GM13977 (cell line): ENCODE results near the gene ARPC1A.
A peak's percentile ranks its signal among the peaks of the same experiment; 100 is the strongest.

Source experiments
- DNase-seq: peaks from one replicate; pipeline ENCODE4 v3.0.0; 2012; ENCODE audit warnings: low spot score
- CTCF ChIP-seq: IDR thresholded peaks from 2 replicates; pipeline ENCODE4 v1.5.1; 2012; ENCODE audit warnings: mild to moderate bottlenecking, control low read depth; ENCODE audit not compliant: insufficient read depth; ENCODE audit errors: extremely low read depth, missing control alignments
- in situ Hi-C: fragments of 300-500 bp; cut with MboI; formaldehyde crosslinking; loops from one replicate; pipeline ENCODE4 v1.12.0; 2022; ENCODE audit warnings: low sequenced_read_pairs, low pct_unique_long_range_greater_than_20kb, mixed read lengths, inconsistent platforms; ENCODE audit not compliant: unreplicated experiment

Gene ARPC1A

GRCh38 chr7:99359465-99360154 lies 33.9 kb downstream of the ARPC1A start:
- TF ChIP-seq CTCF, result no peak
- in situ Hi-C loops, result no loop called here
- no peak for DNase-seq

- DNase-seq, result no peak
- TF ChIP-seq CTCF, result no peak
- in situ Hi-C loops, result no loop called here
Observed at GRCh38 chr7:99362801-99363200, 37.1 kb downstream of the ARPC1A start.

GRCh38 chr7:99363286-99363685 lies 37.6 kb downstream of the ARPC1A start:
- no peak for DNase-seq

DNA sequence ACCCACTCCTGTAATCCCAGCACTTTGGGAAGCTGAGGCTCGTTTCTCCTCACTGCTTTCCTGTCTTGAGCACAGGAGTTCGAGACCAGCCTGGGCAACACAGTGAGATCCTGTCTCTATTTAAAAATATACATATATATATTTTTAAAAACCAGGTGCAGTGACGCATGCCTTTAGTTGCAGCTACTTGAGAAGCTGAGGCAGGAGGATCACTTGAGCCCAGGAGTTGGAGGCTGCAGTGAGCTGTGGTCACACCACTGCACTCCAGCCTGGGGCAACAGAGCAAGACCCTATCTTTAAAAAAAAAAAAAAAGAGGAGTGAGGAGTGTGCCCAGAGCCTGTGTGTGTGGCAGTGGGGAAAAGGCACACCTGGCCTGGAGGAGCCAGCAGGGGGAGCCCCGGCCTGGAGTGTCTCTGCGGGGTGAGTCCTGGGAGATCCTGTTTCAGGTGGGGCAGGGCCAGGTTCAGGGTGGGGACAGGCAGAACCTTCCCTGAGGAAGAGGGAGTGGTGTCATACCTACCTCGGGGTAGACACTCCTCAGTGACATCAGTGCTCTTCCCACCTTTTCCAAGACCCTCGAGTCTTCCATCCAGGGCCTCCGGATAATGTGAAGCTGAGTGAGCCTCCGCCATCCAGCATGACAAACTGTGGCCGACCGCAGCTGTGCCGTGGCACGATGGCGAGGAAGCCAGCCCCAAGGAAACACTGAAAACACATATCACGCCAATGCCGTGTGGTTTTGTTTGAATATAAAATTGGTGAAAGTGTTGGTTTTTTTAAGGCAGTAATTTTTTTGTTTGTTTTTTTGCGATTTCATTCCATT lies 39.8 kb downstream of the ARPC1A start:
- in situ Hi-C loops, result no loop called here
- TF ChIP-seq CTCF, result peak; percentile 71
- DNase-seq, result peak; percentile 63

More at GRCh38 chr7:99363286-99363685, 37.6 kb downstream of the ARPC1A start:
- in situ Hi-C loops, result no loop called here
- no peak for TF ChIP-seq CTCF

GRCh38 chr7:99366646-99367045 lies 40.9 kb downstream of the ARPC1A start:
- in situ Hi-C loops, result no loop called here
- no peak for DNase-seq
- TF ChIP-seq CTCF, result no peak

DNA sequence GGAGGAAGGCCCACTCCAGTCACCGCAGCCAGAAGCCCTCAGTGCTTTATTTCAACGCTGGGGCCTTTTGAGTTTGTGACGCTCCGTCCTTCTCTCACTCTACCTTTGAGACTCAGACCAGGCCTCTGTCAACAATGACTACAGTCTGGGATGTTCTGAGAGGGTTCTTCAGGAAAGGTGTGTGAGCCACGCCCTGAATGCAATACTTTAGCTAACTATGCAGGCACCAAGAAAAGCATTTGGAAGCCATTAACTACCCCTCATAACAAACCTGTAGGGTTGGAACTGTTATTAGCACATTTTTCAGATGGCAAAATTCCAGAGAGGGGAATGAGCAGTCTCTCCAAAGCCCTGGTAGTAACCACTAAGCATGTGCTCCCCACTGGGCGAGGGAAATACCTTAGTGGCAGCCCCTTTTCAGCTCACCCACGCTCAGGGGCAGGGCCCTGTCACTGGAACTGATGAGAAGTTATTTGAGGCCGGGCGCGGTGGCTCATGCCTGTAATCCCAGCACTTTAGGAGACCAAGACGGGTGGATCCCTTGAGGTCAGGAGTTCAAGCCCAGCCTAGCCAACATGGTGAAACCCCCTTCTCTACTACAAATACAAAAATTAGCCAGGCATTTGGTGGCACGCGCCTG lies 43.2 kb downstream of the ARPC1A start:
- TF ChIP-seq CTCF, result no peak
- in situ Hi-C loops, result no loop called here
- DNase-seq, result no peak
